Smooth muscle cell (in vitro differentiated cells): ENCODE results near the gene GBE1. TPM values are rescaled to one million over a fixed set of nuclear protein-coding genes. Genes with fewer than 3 reads are reported as not detected.
A peak's percentile ranks its signal among the peaks of the same experiment; 100 is the strongest.

Source experiments
- DNase-seq: peaks from one replicate; lab custom pipeline; 2025; ENCODE audit not compliant: unreplicated experiment; lab: John Stamatoyannopoulos, UW
- H2AFZ ChIP-seq: fragments of 200-600 bp; sonication (generic); 2 replicates; pipeline ENCODE4 v1.6.0; 2016; ENCODE audit warnings: antibody characterized with exemption, low read depth, mild to moderate bottlenecking
- H3F3A ChIP-seq: fragments of 200-600 bp; sonication (generic); 2 replicates; pipeline ENCODE4 v1.6.0; 2017; ENCODE audit warnings: antibody characterized with exemption, low read depth
- H3K27ac ChIP-seq: fragments of 200-600 bp; sonication (generic); 2 replicates; pipeline ENCODE4 v1.5.1; 2016; ENCODE audit warnings: low read depth, mild to moderate bottlenecking
- H3K27me3 ChIP-seq: fragments of 200-600 bp; sonication (generic); 2 replicates; pipeline ENCODE4 v1.6.1; 2016; ENCODE audit warnings: low read depth, mild to moderate bottlenecking
- H3K36me3 ChIP-seq: fragments of 200-600 bp; sonication (generic); 2 replicates; pipeline ENCODE4 v1.5.1; 2016; ENCODE audit warnings: low read depth
- H3K4me1 ChIP-seq: fragments of 200-600 bp; sonication (generic); 2 replicates; pipeline ENCODE4 v1.5.1; 2016; ENCODE audit warnings: low read depth
- H3K4me2 ChIP-seq: fragments of 200-600 bp; sonication (generic); 2 replicates; pipeline ENCODE4 v1.6.0; 2016; ENCODE audit warnings: mild to moderate bottlenecking
- H3K4me3 ChIP-seq: fragments of 200-600 bp; sonication (generic); 2 replicates; pipeline ENCODE4 v1.5.1; 2016; ENCODE audit warnings: mild to moderate bottlenecking
- H3K79me2 ChIP-seq: fragments of 200-600 bp; sonication (generic); 2 replicates; pipeline ENCODE4 v1.6.0; 2016; ENCODE audit warnings: low read depth, mild to moderate bottlenecking
- H3K9ac ChIP-seq: fragments of 200-600 bp; sonication (generic); 2 replicates; pipeline ENCODE4 v1.6.0; 2016; ENCODE audit warnings: low read depth
- H3K9me3 ChIP-seq: fragments of 200-600 bp; sonication (generic); replicated peaks from 2 replicates; pipeline ENCODE4 v1.5.1; 2016; ENCODE audit warnings: low read depth
- H4K20me1 ChIP-seq: fragments of 200-600 bp; sonication (generic); 2 replicates; pipeline ENCODE4 v1.6.0; 2016; ENCODE audit warnings: low read depth
- CTCF ChIP-seq: fragments of 200-600 bp; sonication (generic); IDR thresholded peaks from 2 replicates; pipeline ENCODE4 v1.5.1; 2017; ENCODE audit warnings: borderline replicate concordance, mild to moderate bottlenecking, antibody characterized with exemption; ENCODE audit not compliant: insufficient read depth, poor library complexity, severe bottlenecking
- WGBS: methylation state at CpG from one replicate; pipeline ENCODE4 v1.1.7; 2016; ENCODE audit warnings: low lambda C conversion rate; 5-methylcytosine and 5-hydroxymethylcytosine counted together
- polyA plus RNA-seq: library from polyadenylated mRNA; unstranded; fragments of >200 nt; fragmentation: Nextera tagmentation; extraction: Ambion mirVana; gene quantifications from 2 replicates; pipeline ENCODE4 v1.2.1, GENCODE V29; 2016
- total RNA-seq: library from RNA; depleted of rRNA; stranded (reverse); fragments of >200 nt; gene quantifications from 2 replicates; pipeline ENCODE4 v1.2.3, GENCODE V29; 2014

GBE1 gene
- total and polyA plus RNA-seq, 2 experiments from 2014 or later = 23.4 to 50.8 TPM

- Histone ChIP-seq H3K27ac (no peak overlapping the region), H3K4me3 (no peak overlapping the region), H3K4me2 (no peak overlapping the region), H2AFZ (no peak overlapping the region), H3K79me2 (no peaks in the 10 kb centered on the region), H3K27me3 (no peaks in the 10 kb centered on the region), H4K20me1 (no peaks in the 10 kb centered on the region), H3K9me3 (no peaks in the 10 kb centered on the region), H3K4me1 (no peaks in the 10 kb centered on the region), H3F3A (no peaks in the 10 kb centered on the region), H3K36me3 (no peaks in the 10 kb centered on the region), H3K9ac (no peak overlapping the region)
- TF ChIP-seq CTCF = peak; percentile 21
- 84% methylated on average over 2 of the region's 2 CpGs for WGBS
- no peak for DNase-seq
Measured at GRCh38 chr3:81643721-81644120, 117.7 kb downstream of the GBE1 start.

- H2AFZ ChIP-seq = no peak overlapping the region
- no peaks in the 10 kb centered on the region for H3K27me3 ChIP-seq
- H3K9me3 ChIP-seq = no peaks in the 10 kb centered on the region
- H3K36me3 ChIP-seq = no peaks in the 10 kb centered on the region
- H3K9ac ChIP-seq = no peak overlapping the region
- no peaks in the 10 kb centered on the region for H4K20me1 ChIP-seq
- no peaks in the 10 kb centered on the region for H3K4me1 ChIP-seq
- H3K4me3 ChIP-seq = no peak overlapping the region
- TF ChIP-seq CTCF = no peak
- DNase-seq = no peak
- H3K4me2 ChIP-seq = no peak overlapping the region
- H3K79me2 ChIP-seq = no peaks in the 10 kb centered on the region
- H3K27ac ChIP-seq = no peak overlapping the region
- H3F3A ChIP-seq = no peaks in the 10 kb centered on the region
Measured at GRCh38 chr3:81638480-81638879, 123.0 kb downstream of the GBE1 start.

GRCh38 chr3:81632659-81633058 is 128.8 kb downstream of the GBE1 start:
- Histone ChIP-seq H4K20me1 (no peaks in the 10 kb centered on the region), H3K27ac (no peak overlapping the region), H3K36me3 (no peaks in the 10 kb centered on the region), H3K79me2 (no peaks in the 10 kb centered on the region), H3K4me1 (no peaks in the 10 kb centered on the region), H3K4me2 (no peak overlapping the region), H3K27me3 (no peaks in the 10 kb centered on the region), H3F3A (no peaks in the 10 kb centered on the region), H3K9ac (no peak overlapping the region), H3K4me3 (no peak overlapping the region), H2AFZ (no peak overlapping the region), H3K9me3 (no peaks in the 10 kb centered on the region)
- no peak for DNase-seq
- WGBS = 100% methylated on average over 2 of the region's 2 CpGs
- TF ChIP-seq CTCF = no peak

- H3K79me2 ChIP-seq = no peaks in the 10 kb centered on the region
- DNase-seq = no peak
- H3F3A ChIP-seq = no peaks in the 10 kb centered on the region
- H3K36me3 ChIP-seq = no peaks in the 10 kb centered on the region
- H3K9ac ChIP-seq = no peak overlapping the region
- H3K9me3 ChIP-seq = no peaks in the 10 kb centered on the region
- no peaks in the 10 kb centered on the region for H3K4me1 ChIP-seq
- H4K20me1 ChIP-seq = no peaks in the 10 kb centered on the region
- TF ChIP-seq CTCF = no peak
- no peak overlapping the region for H3K27ac ChIP-seq
- no peak overlapping the region for H3K4me3 ChIP-seq
- whole genome bisulfite sequencing = 81% methylated on average over 2 of the region's 2 CpGs
- no peaks in the 10 kb centered on the region for H3K27me3 ChIP-seq
- H3K4me2 ChIP-seq = no peak overlapping the region
- H2AFZ ChIP-seq = no peak overlapping the region
Measured at GRCh38 chr3:81624756-81625155, 136.7 kb downstream of the GBE1 start.
